Colonic mucosa (tissue), 4 donors: ENCODE measurements around the gene F12. TPM values are rescaled to one million over a fixed set of nuclear protein-coding genes. Genes with fewer than 3 reads are reported as not detected.

ENCODE experiments used
- DNase-seq: peaks from one replicate; pipeline ENCODE4 v3.0.0-alpha.2; 2020
- H3K27ac ChIP-seq: fragments of 200-600 bp; one replicate; pipeline ENCODE4 v1.8.0; 2021
- H3K27me3 ChIP-seq: fragments of 200-600 bp; one replicate; pipeline ENCODE4 v1.8.0; 2021
- H3K36me3 ChIP-seq: fragments of 200-600 bp; one replicate; pipeline ENCODE4 v1.8.0; 2021
- H3K4me1 ChIP-seq: fragments of 200-600 bp; one replicate; pipeline ENCODE4 v1.8.0; 2021; ENCODE audit warnings: mild to moderate bottlenecking
- H3K4me3 ChIP-seq: fragments of 200-600 bp; one replicate; pipeline ENCODE4 v1.8.0; 2021
- H3K9ac ChIP-seq, 2 donors: one replicate each; pipeline ENCODE4 v1.7.0; 2013; ENCODE audit warnings: control low read depth in 2 of 2, low read depth in 2 of 2, low read length in 2 of 2
- H3K9me3 ChIP-seq: fragments of 200-600 bp; one replicate; pipeline ENCODE4 v1.8.0; 2021
- CTCF ChIP-seq: fragments of 200-600 bp; IDR thresholded peaks from one replicate; pipeline ENCODE4 v1.8.0; 2022; ENCODE audit warnings: antibody characterized with exemption, mild to moderate bottlenecking
- intact Hi-C: fragments of 100-400 bp; cut with DNase I; formaldehyde crosslinking; loops from one replicate; pipeline ENCODE4 v1.14.1; 2022
- total RNA-seq, 2 donors: library from RNA; stranded (reverse); fragmentation: NEBNext Ultra II Directional in 1 of 2; extraction: Animal tissue kit (Norgen Biotek cat#: 25700) in 1 of 2; gene quantifications; one replicate each; pipeline ENCODE4 v1.2.1, GENCODE V29; 2021
- donor health status: healthy.
- donor health status: DM: no; HTN: no; CAD: no.
- donor health status: DM: no; HTN: no; CAD: no.

F12 gene
- total RNA-seq, 2 donors from 2014 or later, result 14.7 to 34.0 TPM

DNA sequence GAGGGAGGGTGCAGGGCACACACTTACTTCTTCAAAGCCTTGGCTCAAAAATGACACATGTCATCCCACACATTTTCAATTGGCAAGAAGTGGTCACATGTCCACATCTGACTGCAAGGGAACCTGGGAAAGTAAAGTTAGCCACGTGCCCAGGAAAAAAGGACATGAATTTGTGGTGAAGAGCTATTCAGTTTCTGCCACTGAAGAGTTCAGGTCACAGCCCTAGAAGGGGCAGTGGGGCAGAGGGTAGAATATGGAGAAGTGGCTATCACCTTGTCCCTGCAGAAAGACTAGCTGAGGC lies 53.5 kb downstream of the F12 start:
- H3K4me1 ChIP-seq, result peaks cover 7% of the 10 kb centered on the region
- no peaks in the 10 kb centered on the region for H3K27me3 ChIP-seq
- DNase-seq, result no peak
- no peak overlapping the region for H3K9ac ChIP-seq
- intact Hi-C loops, result no loop called here
- H3K36me3 ChIP-seq, result no peaks in the 10 kb centered on the region
- no peak overlapping the region for H3K4me3 ChIP-seq
- H3K9me3 ChIP-seq, result no peaks in the 10 kb centered on the region
- H3K27ac ChIP-seq, result no peak overlapping the region
- no peak for TF ChIP-seq CTCF

DNA sequence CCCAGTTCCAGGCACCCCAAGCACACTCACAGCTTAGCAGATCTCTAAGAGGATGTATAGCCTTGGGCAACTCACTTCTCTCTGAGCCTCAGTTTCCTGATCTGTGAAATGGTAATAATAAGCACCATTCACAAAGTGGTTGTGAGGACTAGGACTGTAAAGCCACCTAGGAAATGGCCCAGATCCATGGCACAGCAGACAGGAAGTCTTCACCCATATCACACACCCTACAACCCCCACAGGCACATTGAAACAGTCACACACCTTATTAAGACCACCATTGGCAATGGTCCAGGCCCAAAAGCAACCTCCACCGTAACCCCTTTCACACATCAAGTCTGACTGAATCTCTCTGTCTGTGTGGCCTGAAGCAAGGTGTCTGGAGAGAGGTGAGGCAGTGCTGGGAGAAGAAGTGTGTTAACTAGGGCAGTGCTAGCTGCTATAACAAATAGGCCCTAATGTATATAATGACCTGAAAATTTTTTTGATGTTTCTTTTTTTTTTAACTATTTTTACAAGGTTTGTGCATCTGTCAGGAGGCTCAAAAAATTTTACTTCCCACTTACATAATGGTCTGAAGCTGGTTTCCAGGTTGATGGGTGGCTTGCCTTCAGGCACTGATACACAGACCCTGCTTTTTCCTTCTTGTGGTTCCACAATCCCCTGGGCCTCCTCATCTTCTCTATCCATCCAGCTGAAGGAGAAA lies 54.0 kb downstream of the F12 start:
- Histone ChIP-seq H3K9me3 (no peaks in the 10 kb centered on the region), H3K36me3 (no peaks in the 10 kb centered on the region), H3K27me3 (no peaks in the 10 kb centered on the region), H3K27ac (no peak overlapping the region), H3K9ac (no peak overlapping the region), H3K4me3 (no peak overlapping the region), H3K4me1 (peaks cover 11% of the 10 kb centered on the region)
- DNase-seq, result no peak
- TF ChIP-seq CTCF, result no peak
- intact Hi-C loops, result no loop called here

- H3K9ac ChIP-seq, result no peak overlapping the region
- no peaks in the 10 kb centered on the region for H3K9me3 ChIP-seq
- H3K4me1 ChIP-seq, result peaks cover 17% of the 10 kb centered on the region
- no peak overlapping the region for H3K27ac ChIP-seq
- no peak for TF ChIP-seq CTCF
- no peak overlapping the region for H3K4me3 ChIP-seq
- DNase-seq, result no peak
- intact Hi-C loops, result no loop called here
- H3K36me3 ChIP-seq, result no peaks in the 10 kb centered on the region
- no peaks in the 10 kb centered on the region for H3K27me3 ChIP-seq
Measured at GRCh38 chr5:177354711-177355110, 54.7 kb downstream of the F12 start.

DNA sequence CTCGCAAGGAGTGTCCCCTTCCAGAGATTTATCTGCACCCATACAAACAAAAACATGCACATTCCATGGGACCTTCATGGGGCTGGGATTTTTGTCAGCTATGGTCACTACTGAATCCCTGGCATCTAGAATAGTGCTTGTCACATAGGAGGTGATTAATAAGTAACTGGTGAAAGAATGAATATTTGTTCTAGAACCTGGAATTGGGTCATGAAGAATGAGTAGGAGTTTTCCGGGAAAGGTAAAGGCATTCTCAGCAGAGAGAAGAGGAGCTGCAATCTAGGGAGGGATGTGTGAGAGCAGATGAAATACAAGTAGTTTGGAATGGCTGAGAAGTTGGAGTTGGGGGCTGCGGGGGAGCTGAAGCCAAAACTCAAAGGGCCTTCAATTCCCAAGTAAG lies 55.1 kb downstream of the F12 start:
- Histone ChIP-seq H3K27ac (no peak overlapping the region), H3K9ac (no peak overlapping the region), H3K4me1 (peaks cover 17% of the 10 kb centered on the region), H3K27me3 (no peaks in the 10 kb centered on the region), H3K36me3 (no peaks in the 10 kb centered on the region), H3K4me3 (no peak overlapping the region), H3K9me3 (no peaks in the 10 kb centered on the region)
- intact Hi-C loops, result no loop called here
- DNase-seq, result no peak
- TF ChIP-seq CTCF, result no peak

- Histone ChIP-seq H3K9me3 (no peaks in the 10 kb centered on the region), H3K9ac (no peak overlapping the region), H3K36me3 (no peaks in the 10 kb centered on the region), H3K4me3 (no peak overlapping the region), H3K27me3 (no peaks in the 10 kb centered on the region), H3K27ac (no peak overlapping the region), H3K4me1 (peaks cover 11% of the 10 kb centered on the region)
- TF ChIP-seq CTCF, result no peak
- no peak for DNase-seq
- intact Hi-C loops, result no loop called here
Measured at GRCh38 chr5:177353093-177353492, 56.3 kb downstream of the F12 start.

Other genes starting within 250 kb of the F12 start
- gene RAB24, start 105.8 kb downstream of the F12 start, total RNA-seq, result 10 to 100 TPM; 32.9 to 39.5 TPM
- gene PRELID1, start 105.8 kb downstream of the F12 start, total RNA-seq, result 100 to 1,000 TPM; 245 to 396 TPM
- 10 to 100 TPM in 1 of 2 donors, 1 to 10 TPM in 1; 9.3 to 36.4 TPM for gene MXD3, start 97.7 kb downstream of the F12 start, total RNA-seq
- gene LMAN2, start 57.9 kb downstream of the F12 start, total RNA-seq, result 100 to 1,000 TPM; 137 to 185 TPM
- 10 to 100 TPM in 1 of 2 donors, 1 to 10 TPM in 1; 9.1 to 10.1 TPM for gene RGS14, start 51.6 kb downstream of the F12 start, total RNA-seq
- not detected for gene SLC34A1, start 25.1 kb downstream of the F12 start, total RNA-seq
- gene PFN3, start 8.9 kb downstream of the F12 start, total RNA-seq, result not detected
- 10 to 100 TPM; 38.0 to 64.4 TPM for gene GRK6, start 17.1 kb upstream of the F12 start, total RNA-seq
- gene PRR7, start 37.2 kb upstream of the F12 start, total RNA-seq, result 1 to 10 TPM; 3.9 to 5.0 TPM
- 10 to 100 TPM in 1 of 2 donors, 1 to 10 TPM in 1; 9.3 to 18.8 TPM for gene DBN1, start 64.1 kb upstream of the F12 start, total RNA-seq
- 10 to 100 TPM; 19.7 to 44.9 TPM for gene PDLIM7, start 88.0 kb upstream of the F12 start, total RNA-seq
- gene DOK3, start 100.3 kb upstream of the F12 start, total RNA-seq, result 1 to 10 TPM; 4.1 to 8.9 TPM
- 100 to 1,000 TPM in 1 of 2 donors, 10 to 100 TPM in 1; 84.3 to 134 TPM for gene DDX41, start 107.4 kb upstream of the F12 start, total RNA-seq
- gene FAM193B, start 145.0 kb upstream of the F12 start, total RNA-seq, result 10 to 100 TPM; 39.4 to 78.6 TPM
- gene TMED9, start 182.6 kb upstream of the F12 start, total RNA-seq, result 100 to 1,000 TPM; 187 to 303 TPM
- gene B4GALT7, start 190.6 kb upstream of the F12 start, total RNA-seq, result 10 to 100 TPM; 19.2 to 30.3 TPM